ENCODE results near the gene RNF169. TPM values are rescaled to one million over a fixed set of nuclear protein-coding genes. Genes with fewer than 3 reads are reported as not detected.

RNF169 gene
- total RNA-seq, 1 experiment from 2014 or later, result 28.0 TPM

DNA sequence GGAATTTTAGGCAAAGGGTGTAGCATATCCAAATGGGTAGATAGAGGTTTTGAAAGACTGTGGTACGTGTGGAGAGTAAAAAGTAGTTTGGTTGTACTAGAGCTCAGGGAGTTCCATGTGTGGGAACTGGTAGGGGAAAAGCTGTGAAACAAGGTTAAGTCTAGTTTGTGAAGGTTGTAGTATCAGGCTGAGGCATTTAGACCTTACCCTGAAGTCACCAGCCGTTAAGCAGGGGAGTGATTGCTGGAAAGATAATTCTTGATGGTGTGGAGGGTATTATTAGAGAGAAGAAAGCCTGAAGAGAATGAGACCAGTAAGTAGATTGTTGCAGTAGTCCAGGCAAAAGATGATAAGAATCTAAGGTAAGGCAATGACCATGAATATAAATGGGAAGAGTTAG is 68.0 kb downstream of the RNF169 start:
- TF ChIP-seq, protein P1, sequence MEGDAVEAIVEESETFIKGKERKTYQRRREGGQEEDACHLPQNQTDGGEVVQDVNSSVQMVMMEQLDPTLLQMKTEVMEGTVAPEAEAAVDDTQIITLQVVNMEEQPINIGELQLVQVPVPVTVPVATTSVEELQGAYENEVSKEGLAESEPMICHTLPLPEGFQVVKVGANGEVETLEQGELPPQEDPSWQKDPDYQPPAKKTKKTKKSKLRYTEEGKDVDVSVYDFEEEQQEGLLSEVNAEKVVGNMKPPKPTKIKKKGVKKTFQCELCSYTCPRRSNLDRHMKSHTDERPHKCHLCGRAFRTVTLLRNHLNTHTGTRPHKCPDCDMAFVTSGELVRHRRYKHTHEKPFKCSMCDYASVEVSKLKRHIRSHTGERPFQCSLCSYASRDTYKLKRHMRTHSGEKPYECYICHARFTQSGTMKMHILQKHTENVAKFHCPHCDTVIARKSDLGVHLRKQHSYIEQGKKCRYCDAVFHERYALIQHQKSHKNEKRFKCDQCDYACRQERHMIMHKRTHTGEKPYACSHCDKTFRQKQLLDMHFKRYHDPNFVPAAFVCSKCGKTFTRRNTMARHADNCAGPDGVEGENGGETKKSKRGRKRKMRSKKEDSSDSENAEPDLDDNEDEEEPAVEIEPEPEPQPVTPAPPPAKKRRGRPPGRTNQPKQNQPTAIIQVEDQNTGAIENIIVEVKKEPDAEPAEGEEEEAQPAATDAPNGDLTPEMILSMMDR (IDR thresholded peaks at IDR 0.05; ENCODE audit: insufficient read depth in 1 of 2, low read depth in 1 of 2, low read length in 1 of 2, severe bottlenecking in 1 of 2, unreplicated experiment in 1 of 2), result no peak
- no TSS peak for BruUV-seq (replicated peaks)
- no peaks in the 10 kb centered on the region for H3K27me3 ChIP-seq (replicated peaks; ENCODE audit: control insufficient read depth, insufficient read depth, low read length)
- H3K4me3 ChIP-seq (ENCODE audit: low read depth, low read length), result no peak overlapping the region
- Mint-ChIP-seq H3K4me1 (ENCODE audit: low read depth, unreplicated experiment) (peaks cover 37% of the 10 kb centered on the region), H3K9me3 (ENCODE audit: unreplicated experiment) (peaks cover 19% of the 10 kb centered on the region), H3K36me3 (ENCODE audit: insufficient read depth, unreplicated experiment) (peaks cover 48% of the 10 kb centered on the region), H3K4me3 (ENCODE audit: unreplicated experiment) (no peak overlapping the region), H3K27ac (ENCODE audit: unreplicated experiment) (peak overlapping the region; percentile 18), H3K27me3 (ENCODE audit: insufficient read depth, unreplicated experiment) (no peaks in the 10 kb centered on the region)
- intact Hi-C loops (cut with micrococcal nuclease; ENCODE audit: unreplicated experiment), result no loop called here
- ChIA-PET CTCF (no interaction called here), POLR2A (no interaction called here)
- no peaks in the 10 kb centered on the region for H3K9me3 ChIP-seq
- DNase-seq, result no peak
- H3K36me3 ChIP-seq (ENCODE audit: control insufficient read depth, insufficient read depth, low read length), result peaks cover 1% of the 10 kb centered on the region
- peaks cover 31% of the 10 kb centered on the region for H3K4me1 ChIP-seq

DNA sequence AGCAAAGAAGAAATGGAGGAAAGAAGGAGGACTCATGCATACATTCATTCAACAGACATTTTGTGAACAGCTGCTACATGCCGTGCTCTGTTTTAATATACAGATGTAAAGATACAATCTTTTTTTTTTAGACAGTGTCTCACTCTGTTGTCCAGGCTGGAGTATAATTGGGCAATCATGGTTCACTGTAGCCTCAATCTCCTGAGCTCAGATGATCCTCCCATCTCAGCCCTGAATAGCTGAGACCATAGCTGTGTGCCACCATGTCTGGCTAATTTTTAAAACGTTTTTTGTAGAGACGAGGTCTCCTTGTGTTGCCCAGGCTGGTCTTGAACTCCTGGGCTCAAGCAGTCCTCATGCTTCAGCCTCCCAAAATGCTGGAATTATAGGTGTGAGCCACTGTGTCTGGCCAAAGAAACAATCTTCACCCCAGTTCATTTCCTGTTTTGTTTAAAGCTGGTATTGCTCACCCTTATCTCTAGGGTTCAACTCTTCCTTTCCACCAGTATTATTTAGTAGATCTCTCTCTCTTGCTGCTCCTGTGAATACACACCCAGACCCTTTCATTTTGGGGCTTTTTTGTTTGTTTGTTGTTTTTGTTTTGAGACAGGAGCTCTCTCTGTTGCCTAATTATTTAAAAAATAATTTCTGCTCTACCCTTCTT is 69.8 kb downstream of the RNF169 start:
- Mint-ChIP-seq H3K9me3 (ENCODE audit: unreplicated experiment) (peaks cover 20% of the 10 kb centered on the region), H3K36me3 (ENCODE audit: insufficient read depth, unreplicated experiment) (peaks cover 44% of the 10 kb centered on the region), H3K4me3 (ENCODE audit: unreplicated experiment) (no peak overlapping the region), H3K27me3 (ENCODE audit: insufficient read depth, unreplicated experiment) (no peaks in the 10 kb centered on the region), H3K4me1 (ENCODE audit: low read depth, unreplicated experiment) (peaks cover 37% of the 10 kb centered on the region), H3K27ac (ENCODE audit: unreplicated experiment) (peak overlapping the region; percentile 51)
- Histone ChIP-seq H3K27me3 (replicated peaks; ENCODE audit: control insufficient read depth, insufficient read depth, low read length) (no peaks in the 10 kb centered on the region), H3K9me3 (peaks cover 11% of the 10 kb centered on the region; the same call in 1 of the 2 replicates), H3K36me3 (ENCODE audit: control insufficient read depth, insufficient read depth, low read length) (peaks cover 1% of the 10 kb centered on the region), H3K4me1 (peaks cover 31% of the 10 kb centered on the region), H3K4me3 (ENCODE audit: low read depth, low read length) (no peak overlapping the region)
- CTCF ChIA-PET, result interaction anchor here (1.7 kb wide), 1 partner anchor 116 kb away, joined by 5 read pairs; no protein-coding TSS in a partner anchor
- no TSS peak for BruUV-seq (replicated peaks)
- intact Hi-C loops (cut with micrococcal nuclease; ENCODE audit: unreplicated experiment), result no loop called here
- DNase-seq, result no peak
- TF ChIP-seq, protein P1 (IDR thresholded peaks at IDR 0.05; ENCODE audit: insufficient read depth in 1 of 2, low read depth in 1 of 2, low read length in 1 of 2, severe bottlenecking in 1 of 2, unreplicated experiment in 1 of 2), result no peak
- POLR2A ChIA-PET, result no interaction called here

DNA sequence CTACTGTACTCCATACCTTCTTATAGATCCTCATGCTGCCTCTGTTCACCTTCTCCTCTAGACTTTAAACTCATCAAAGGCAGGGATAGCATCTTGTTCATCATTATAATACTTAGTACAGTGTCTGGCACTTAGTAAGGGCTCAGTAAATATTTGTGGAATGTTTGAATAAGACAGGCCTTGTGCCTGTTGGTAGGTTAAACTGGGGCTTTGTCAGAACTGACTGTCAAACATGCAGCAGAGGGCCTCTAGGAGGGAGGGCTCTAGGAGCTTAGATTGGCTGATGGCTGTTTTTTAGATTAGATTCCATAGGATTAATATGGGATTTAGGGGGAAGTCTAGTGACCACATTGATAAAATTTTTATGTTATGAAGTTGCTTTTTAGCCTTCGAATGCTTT is 70.8 kb downstream of the RNF169 start:
- ChIA-PET POLR2A (interaction anchor here (0.5 kb wide), 1 partner anchor 74 kb away, joined by 4 read pairs; no protein-coding TSS in a partner anchor), CTCF (interaction anchor here (0.6 to 1.7 kb wide), 2 partner anchors 117 to 550 kb away, joined by 3 to 5 read pairs; no protein-coding TSS in a partner anchor)
- Histone ChIP-seq H3K27me3 (replicated peaks; ENCODE audit: control insufficient read depth, insufficient read depth, low read length) (no peaks in the 10 kb centered on the region), H3K4me1 (peaks cover 31% of the 10 kb centered on the region), H3K36me3 (ENCODE audit: control insufficient read depth, insufficient read depth, low read length) (peaks cover 1% of the 10 kb centered on the region), H3K4me3 (ENCODE audit: low read depth, low read length) (no peak overlapping the region), H3K9me3 (peaks cover 16% of the 10 kb centered on the region)
- H3K4me3 Mint-ChIP-seq (ENCODE audit: unreplicated experiment), result no peak overlapping the region
- peak overlapping the region; percentile 51 for H3K27ac Mint-ChIP-seq (ENCODE audit: unreplicated experiment)
- intact Hi-C loops (cut with micrococcal nuclease; ENCODE audit: unreplicated experiment), result loop anchor here (1.0 kb wide), 1 partner anchor 31 kb away; no protein-coding TSS in a partner anchor
- H3K36me3 Mint-ChIP-seq (ENCODE audit: insufficient read depth, unreplicated experiment), result peaks cover 54% of the 10 kb centered on the region
- BruUV-seq (replicated peaks), result no TSS peak
- TF ChIP-seq, protein P1 (IDR thresholded peaks at IDR 0.05; ENCODE audit: insufficient read depth in 1 of 2, low read depth in 1 of 2, low read length in 1 of 2, severe bottlenecking in 1 of 2, unreplicated experiment in 1 of 2), result no peak
- H3K4me1 Mint-ChIP-seq (ENCODE audit: low read depth, unreplicated experiment), result peaks cover 37% of the 10 kb centered on the region
- no peaks in the 10 kb centered on the region for H3K27me3 Mint-ChIP-seq (ENCODE audit: insufficient read depth, unreplicated experiment)
- peak in 1 of 2 experiments; percentile 47 for DNase-seq
- peaks cover 30% of the 10 kb centered on the region for H3K9me3 Mint-ChIP-seq (ENCODE audit: unreplicated experiment)
